VCaP (cell line): Measurements from ENCODE around the gene TACC3.

Experiments used
- H3K27ac ChIP-seq: fragments of 450-650 bp; 2 replicates; pipeline ENCODE4 v1.5.1; 2017
- CTCF ChIP-seq: fragments of 450-650 bp; conservative IDR thresholded peaks from 2 replicates; pipeline ENCODE4 v1.5.1; 2017; ENCODE audit warnings: mild to moderate bottlenecking, moderate library complexity

Gene TACC3

GRCh38 chr4:1721003-1721665, at the start of gene TACC3, which contains the start of gene TMEM129:
TSS of gene TACC3 (plus strand) at chr4:1721521. CDS start at chr4:1723422, 1,901 bp downstream.
TSS of gene TMEM129 (minus strand) at chr4:1721323. CDS start at chr4:1720837, 486 bp downstream.
- TF ChIP-seq CTCF = no peak
- peak within 1 kb of the TSS; percentile 96 for H3K27ac ChIP-seq

- TF ChIP-seq CTCF = no peak
- no peak overlapping the region for H3K27ac ChIP-seq
Observed at GRCh38 chr4:1673671-1674070, 47.6 kb upstream of the TACC3 start.

DNA sequence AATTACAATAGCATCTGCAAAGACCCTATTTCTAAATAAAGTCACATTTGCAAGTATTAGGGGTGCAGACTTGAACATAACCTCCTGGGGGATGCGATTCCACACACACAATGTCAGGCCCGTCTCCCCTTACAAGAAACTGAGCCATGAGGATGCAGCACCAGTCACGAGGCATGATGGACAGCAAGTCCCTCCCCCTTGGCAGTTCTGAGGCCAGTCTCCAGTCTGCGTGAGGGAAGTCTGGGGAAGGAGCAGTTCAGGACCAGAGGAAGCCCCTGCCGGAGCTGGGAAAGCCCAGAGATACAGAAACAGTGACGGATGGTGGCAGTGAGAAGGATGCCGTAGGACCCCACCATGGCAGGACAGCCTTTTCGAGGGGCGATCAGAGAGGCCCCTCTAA, 46.6 kb upstream of the TACC3 start:
- no peak overlapping the region for H3K27ac ChIP-seq
- TF ChIP-seq CTCF = no peak

- H3K27ac ChIP-seq = no peak overlapping the region
- TF ChIP-seq CTCF = no peak
Observed at GRCh38 chr4:1675136-1675801, 46.1 kb upstream of the TACC3 start.

- H3K27ac ChIP-seq = no peak overlapping the region
- TF ChIP-seq CTCF = no peak
Observed at GRCh38 chr4:1675802-1676137, 45.6 kb upstream of the TACC3 start.

DNA sequence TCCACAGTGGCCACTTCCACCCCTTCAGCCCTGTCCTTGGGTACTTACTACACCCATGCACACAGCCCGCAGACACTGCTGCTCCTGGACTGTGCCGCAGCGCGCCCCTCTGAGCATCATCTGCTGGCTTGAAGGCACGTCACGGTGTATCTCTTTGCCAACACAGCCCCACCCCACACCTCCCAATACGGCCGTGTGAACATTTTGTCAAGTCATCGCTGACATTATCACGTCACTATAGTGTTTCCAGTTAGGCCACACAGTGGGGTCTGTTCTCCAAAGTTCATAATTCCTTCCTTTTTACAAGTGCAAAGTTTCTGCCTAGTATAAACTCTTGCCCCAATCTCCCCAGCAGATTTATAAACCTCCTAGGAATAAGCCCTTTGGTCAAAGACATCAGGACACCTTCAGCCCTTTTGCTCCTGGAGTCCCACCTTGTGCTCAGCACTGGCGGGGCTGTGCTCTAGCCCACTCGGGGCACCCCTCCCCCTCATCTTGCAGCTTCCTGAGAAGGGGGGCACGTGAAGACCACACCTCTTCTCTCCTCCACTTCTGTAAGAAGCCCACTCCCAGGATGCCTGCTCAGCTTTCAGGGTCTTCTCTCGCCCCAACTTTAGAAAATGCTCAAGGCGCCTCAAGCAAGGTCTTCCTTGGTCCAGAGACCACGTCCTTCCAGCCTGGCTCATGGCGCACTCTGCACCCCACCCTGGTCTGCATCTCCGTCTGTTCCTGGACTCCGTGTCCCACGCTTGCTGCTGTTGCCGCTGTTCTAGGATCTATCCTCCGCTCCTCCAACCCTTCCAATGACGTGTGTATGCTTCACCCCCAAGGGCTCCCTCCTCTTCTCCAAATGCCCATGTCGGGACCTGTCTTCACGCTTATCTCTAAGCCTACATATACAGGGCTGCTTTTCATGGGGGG, 44.5 kb upstream of the TACC3 start:
- TF ChIP-seq CTCF = no peak
- H3K27ac ChIP-seq = no peak overlapping the region

- H3K27ac ChIP-seq = no peak overlapping the region
- no peak for TF ChIP-seq CTCF
Observed at GRCh38 chr4:1678244-1678643, 43.1 kb upstream of the TACC3 start.
